ENCODE results near the gene WDR18. TPM values are rescaled to one million over a fixed set of nuclear protein-coding genes. Genes with fewer than 3 reads are reported as not detected.

WDR18 gene
- total and polyA plus RNA-seq, 4 donors: 24.3 to 45.3 (median 37.7) TPM

DNA sequence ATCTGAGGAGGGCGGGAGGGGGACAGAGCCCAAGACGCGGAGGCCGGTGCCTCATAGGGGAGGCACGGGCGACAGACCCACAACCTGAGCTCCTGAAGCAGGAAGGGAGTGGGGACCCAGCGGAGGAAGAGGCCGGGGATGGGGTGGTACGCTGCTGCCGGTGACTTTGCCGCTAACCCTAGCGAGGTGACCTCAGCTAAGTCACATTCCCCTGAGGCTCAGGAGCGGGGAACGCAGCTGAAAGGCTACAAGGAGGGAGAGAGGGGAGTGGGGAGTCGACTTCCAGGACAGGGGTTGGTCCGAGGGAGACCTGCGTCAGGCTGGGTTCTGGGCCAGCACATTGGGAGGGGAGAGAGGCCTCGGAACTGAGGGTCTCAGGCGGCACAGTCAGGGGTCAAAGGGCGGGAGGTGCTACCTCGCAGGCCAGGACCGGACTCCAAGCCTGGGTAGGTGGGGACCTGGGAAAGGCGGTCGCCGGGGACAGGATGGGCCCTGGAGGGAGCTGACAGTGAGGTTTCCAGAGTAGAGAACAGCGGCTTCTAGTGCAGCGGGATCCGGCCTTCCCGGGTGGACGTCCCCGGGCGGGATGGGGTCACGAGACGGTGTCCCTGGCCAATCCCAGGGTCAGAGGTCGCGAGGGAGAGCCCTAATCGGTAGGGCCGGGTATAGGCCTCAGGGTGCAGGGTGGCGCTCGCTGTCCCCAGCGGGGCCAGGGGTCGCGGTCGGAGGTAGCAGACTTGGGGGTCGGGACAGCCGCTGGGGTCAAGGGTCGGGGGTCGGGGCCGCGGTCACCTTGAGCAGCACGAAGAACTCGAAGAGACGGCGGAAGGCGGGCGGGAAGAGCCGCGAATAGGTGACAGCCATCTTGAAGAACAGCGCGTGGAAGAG is 36.1 kb downstream of the WDR18 start:
- peak overlapping the region; percentile 78 to 97 (median 89) for H3K4me3 ChIP-seq (ENCODE audit: low read depth in 1 of 3, low read length in 3 of 3)
- H3K27me3 ChIP-seq (ENCODE audit: control insufficient read depth in 4 of 4, insufficient read depth in 4 of 4, low read length in 3 of 4): no peaks in the 10 kb centered on the region
- no peaks in the 10 kb centered on the region for H3K9me3 ChIP-seq (ENCODE audit: control insufficient read depth in 4 of 4, low read length in 3 of 4)
- 1% methylated on average over 60 of the region's 60 CpGs for WGBS
- no peaks in the 10 kb centered on the region for H3K36me3 ChIP-seq (ENCODE audit: control insufficient read depth in 4 of 4, insufficient read depth in 3 of 4, low read depth in 1 of 4, low read length in 3 of 4)
- H3K27ac ChIP-seq (ENCODE audit: low read depth in 1 of 2, low read length in 2 of 2): peak overlapping the region; percentile 90 to 92
- H3K9ac ChIP-seq (ENCODE audit: low read depth in 1 of 2, low read length in 2 of 2): peak overlapping the region; percentile 69 to 90
- DNase-seq (ENCODE audit: low spot score): peak; percentile 49
- TF ChIP-seq YY1 (IDR thresholded peaks at IDR 0.05): no peak
- peak in 1 of 2 donors; percentile 11 for TF ChIP-seq HNF4A (conservative IDR thresholded peaks at IDR 0.05)
- TF ChIP-seq, protein P1, sequence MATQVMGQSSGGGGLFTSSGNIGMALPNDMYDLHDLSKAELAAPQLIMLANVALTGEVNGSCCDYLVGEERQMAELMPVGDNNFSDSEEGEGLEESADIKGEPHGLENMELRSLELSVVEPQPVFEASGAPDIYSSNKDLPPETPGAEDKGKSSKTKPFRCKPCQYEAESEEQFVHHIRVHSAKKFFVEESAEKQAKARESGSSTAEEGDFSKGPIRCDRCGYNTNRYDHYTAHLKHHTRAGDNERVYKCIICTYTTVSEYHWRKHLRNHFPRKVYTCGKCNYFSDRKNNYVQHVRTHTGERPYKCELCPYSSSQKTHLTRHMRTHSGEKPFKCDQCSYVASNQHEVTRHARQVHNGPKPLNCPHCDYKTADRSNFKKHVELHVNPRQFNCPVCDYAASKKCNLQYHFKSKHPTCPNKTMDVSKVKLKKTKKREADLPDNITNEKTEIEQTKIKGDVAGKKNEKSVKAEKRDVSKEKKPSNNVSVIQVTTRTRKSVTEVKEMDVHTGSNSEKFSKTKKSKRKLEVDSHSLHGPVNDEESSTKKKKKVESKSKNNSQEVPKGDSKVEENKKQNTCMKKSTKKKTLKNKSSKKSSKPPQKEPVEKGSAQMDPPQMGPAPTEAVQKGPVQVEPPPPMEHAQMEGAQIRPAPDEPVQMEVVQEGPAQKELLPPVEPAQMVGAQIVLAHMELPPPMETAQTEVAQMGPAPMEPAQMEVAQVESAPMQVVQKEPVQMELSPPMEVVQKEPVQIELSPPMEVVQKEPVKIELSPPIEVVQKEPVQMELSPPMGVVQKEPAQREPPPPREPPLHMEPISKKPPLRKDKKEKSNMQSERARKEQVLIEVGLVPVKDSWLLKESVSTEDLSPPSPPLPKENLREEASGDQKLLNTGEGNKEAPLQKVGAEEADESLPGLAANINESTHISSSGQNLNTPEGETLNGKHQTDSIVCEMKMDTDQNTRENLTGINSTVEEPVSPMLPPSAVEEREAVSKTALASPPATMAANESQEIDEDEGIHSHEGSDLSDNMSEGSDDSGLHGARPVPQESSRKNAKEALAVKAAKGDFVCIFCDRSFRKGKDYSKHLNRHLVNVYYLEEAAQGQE (IDR thresholded peaks at IDR 0.05): no peak
- TF ChIP-seq NR2F2 (IDR thresholded peaks at IDR 0.05): peak; percentile 60
- peak in 1 of 2 donors; percentile 50 for TF ChIP-seq RXRA (IDR thresholded peaks at IDR 0.05)
- peaks cover 30 to 49% (median 39%) of the 10 kb centered on the region in 4 donors for H3K4me1 ChIP-seq (ENCODE audit: control insufficient read depth in 4 of 4, insufficient read depth in 4 of 4, low read length in 3 of 4)

DNA sequence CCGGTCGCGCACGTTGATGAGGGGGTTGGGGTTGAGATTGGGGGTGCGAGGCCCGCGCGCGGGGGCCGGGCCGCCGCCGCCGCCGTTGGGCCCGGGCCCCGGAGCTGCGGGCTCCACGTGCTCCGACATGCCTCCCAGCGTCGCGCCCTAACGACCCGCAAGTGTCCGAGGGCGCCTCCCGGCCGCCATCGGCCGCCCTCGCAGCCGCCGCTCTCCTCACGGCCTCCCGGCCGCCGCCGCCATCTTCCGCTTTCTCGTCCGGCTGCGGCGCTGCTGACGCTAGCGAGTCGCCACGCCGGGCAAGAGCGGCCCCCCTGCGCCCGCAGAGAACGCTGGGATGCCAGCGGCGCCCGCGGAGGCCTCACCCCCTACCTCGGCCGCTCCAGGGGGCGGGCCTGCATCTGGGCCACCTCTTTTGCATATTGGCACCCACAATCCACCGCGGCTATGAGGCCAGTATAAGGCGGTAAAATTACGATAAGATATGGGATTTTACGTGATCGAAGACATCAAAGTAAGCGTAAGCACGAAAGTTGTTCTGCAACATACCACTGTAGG is 36.8 kb downstream of the WDR18 start, which contains the start of gene TMEM259:
Gene TMEM259, minus strand, starts transcription at position 256 of the 558 bp plus-strand sequence. Its CDS starts 127 bp downstream, at position 129.
- Histone ChIP-seq H3K4me1 (ENCODE audit: control insufficient read depth in 4 of 4, insufficient read depth in 4 of 4, low read length in 3 of 4) (peaks cover 28 to 44% (median 39%) of the 10 kb centered on the region in 4 donors), H3K27me3 (ENCODE audit: control insufficient read depth in 4 of 4, insufficient read depth in 4 of 4, low read length in 3 of 4) (no peaks in the 10 kb centered on the region), H3K36me3 (ENCODE audit: control insufficient read depth in 4 of 4, insufficient read depth in 3 of 4, low read depth in 1 of 4, low read length in 3 of 4) (no peaks in the 10 kb centered on the region)

More for the DNA sequence above, 36.8 kb downstream of the WDR18 start, which contains the start of gene TMEM259:
- TF ChIP-seq SP1 (IDR thresholded peaks at IDR 0.05): no peak
- no peak for TF ChIP-seq MAX (IDR thresholded peaks at IDR 0.05)
- no peak for TF ChIP-seq HNF4A (conservative IDR thresholded peaks at IDR 0.05)
- TF ChIP-seq, protein P2, sequence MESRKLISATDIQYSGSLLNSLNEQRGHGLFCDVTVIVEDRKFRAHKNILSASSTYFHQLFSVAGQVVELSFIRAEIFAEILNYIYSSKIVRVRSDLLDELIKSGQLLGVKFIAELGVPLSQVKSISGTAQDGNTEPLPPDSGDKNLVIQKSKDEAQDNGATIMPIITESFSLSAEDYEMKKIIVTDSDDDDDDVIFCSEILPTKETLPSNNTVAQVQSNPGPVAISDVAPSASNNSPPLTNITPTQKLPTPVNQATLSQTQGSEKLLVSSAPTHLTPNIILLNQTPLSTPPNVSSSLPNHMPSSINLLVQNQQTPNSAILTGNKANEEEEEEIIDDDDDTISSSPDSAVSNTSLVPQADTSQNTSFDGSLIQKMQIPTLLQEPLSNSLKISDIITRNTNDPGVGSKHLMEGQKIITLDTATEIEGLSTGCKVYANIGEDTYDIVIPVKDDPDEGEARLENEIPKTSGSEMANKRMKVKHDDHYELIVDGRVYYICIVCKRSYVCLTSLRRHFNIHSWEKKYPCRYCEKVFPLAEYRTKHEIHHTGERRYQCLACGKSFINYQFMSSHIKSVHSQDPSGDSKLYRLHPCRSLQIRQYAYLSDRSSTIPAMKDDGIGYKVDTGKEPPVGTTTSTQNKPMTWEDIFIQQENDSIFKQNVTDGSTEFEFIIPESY (IDR thresholded peaks at IDR 0.05): no peak
- TF ChIP-seq EGR1 (IDR thresholded peaks at IDR 0.05; ENCODE audit: low read depth in 2 of 2): no peak
- TF ChIP-seq FOXA1 (IDR thresholded peaks at IDR 0.05): no peak
- TF ChIP-seq, protein P3, sequence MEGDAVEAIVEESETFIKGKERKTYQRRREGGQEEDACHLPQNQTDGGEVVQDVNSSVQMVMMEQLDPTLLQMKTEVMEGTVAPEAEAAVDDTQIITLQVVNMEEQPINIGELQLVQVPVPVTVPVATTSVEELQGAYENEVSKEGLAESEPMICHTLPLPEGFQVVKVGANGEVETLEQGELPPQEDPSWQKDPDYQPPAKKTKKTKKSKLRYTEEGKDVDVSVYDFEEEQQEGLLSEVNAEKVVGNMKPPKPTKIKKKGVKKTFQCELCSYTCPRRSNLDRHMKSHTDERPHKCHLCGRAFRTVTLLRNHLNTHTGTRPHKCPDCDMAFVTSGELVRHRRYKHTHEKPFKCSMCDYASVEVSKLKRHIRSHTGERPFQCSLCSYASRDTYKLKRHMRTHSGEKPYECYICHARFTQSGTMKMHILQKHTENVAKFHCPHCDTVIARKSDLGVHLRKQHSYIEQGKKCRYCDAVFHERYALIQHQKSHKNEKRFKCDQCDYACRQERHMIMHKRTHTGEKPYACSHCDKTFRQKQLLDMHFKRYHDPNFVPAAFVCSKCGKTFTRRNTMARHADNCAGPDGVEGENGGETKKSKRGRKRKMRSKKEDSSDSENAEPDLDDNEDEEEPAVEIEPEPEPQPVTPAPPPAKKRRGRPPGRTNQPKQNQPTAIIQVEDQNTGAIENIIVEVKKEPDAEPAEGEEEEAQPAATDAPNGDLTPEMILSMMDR (IDR thresholded peaks at IDR 0.05; ENCODE audit: low read depth, low read length, missing input control): no peak
- no peak for TF ChIP-seq GABPA (IDR thresholded peaks at IDR 0.05 in 1 of 2, conservative IDR thresholded peaks at IDR 0.05 in 1 of 2)
- no peak for TF ChIP-seq TAF1 (conservative IDR thresholded peaks at IDR 0.05)
- TF ChIP-seq RXRA (IDR thresholded peaks at IDR 0.05): no peak
- TF ChIP-seq, protein P1 (IDR thresholded peaks at IDR 0.05): peak; percentile 24
- TF ChIP-seq RAD21 (IDR thresholded peaks at IDR 0.05): peak in 1 of 2 donors; percentile 20
- TF ChIP-seq NR2F2 (IDR thresholded peaks at IDR 0.05): no peak
- no peak for TF ChIP-seq JUND (IDR thresholded peaks at IDR 0.05)
- no peak for TF ChIP-seq FOXA2 (IDR thresholded peaks at IDR 0.05)
- TF ChIP-seq, protein P4, sequence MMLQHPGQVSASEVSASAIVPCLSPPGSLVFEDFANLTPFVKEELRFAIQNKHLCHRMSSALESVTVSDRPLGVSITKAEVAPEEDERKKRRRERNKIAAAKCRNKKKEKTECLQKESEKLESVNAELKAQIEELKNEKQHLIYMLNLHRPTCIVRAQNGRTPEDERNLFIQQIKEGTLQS (IDR thresholded peaks at IDR 0.05): no peak
- peak; percentile 58 for TF ChIP-seq YY1 (IDR thresholded peaks at IDR 0.05)
- TF ChIP-seq HNF4G (IDR thresholded peaks at IDR 0.05): no peak
- Histone ChIP-seq H3K9ac (ENCODE audit: low read depth in 1 of 2, low read length in 2 of 2) (peak within 1 kb of the TSS; percentile 86 to 90), H3K4me3 (ENCODE audit: low read depth in 1 of 3, low read length in 3 of 3) (peak within 1 kb of the TSS; percentile 78 to 97 (median 89)), H3K27ac (ENCODE audit: low read depth in 1 of 2, low read length in 2 of 2) (peak within 1 kb of the TSS; percentile 90 to 92), H3K9me3 (ENCODE audit: control insufficient read depth in 4 of 4, low read length in 3 of 4) (no peaks in the 10 kb centered on the region)
- under 1% methylated on average over 68 of the region's 68 CpGs for WGBS
- DNase-seq (ENCODE audit: low spot score): peak; percentile 96
